ENCODE results near the gene GRM8. TPM values are rescaled to one million over a fixed set of nuclear protein-coding genes. Genes with fewer than 3 reads are reported as not detected.

The GRM8 gene
- total and polyA plus RNA-seq, 9 of the 15 experiments (the other 6 are each of a cell fraction or from before 2014, with no cell fraction given): 0.13 TPM; not detected in 7

- no peak for DNase-seq (ENCODE audit: extremely low read depth in 1 of 4, low spot score in 3 of 4)
- no peaks in the 10 kb centered on the region for H3K9me1 ChIP-seq (ENCODE audit: control insufficient read depth, insufficient read depth, low read length)
- H2AFZ ChIP-seq (ENCODE audit: low read depth, low read length): no peak overlapping the region
- H3K27ac ChIP-seq (ENCODE audit: extremely low read depth, low read depth, low read length): no peak overlapping the region
- no peaks in the 10 kb centered on the region for H3K27me3 ChIP-seq (ENCODE audit: control insufficient read depth in 2 of 2, insufficient read depth in 2 of 2, low read length in 2 of 2)
- BruUV-seq (replicated peaks): no TSS peak
- no peak overlapping the region for H3K4me2 ChIP-seq (ENCODE audit: insufficient read depth, low read length)
- H3K9ac ChIP-seq (ENCODE audit: insufficient read depth in 1 of 2, low read depth in 2 of 2, low read length in 2 of 2): no peak overlapping the region
- intact Hi-C loops (cut with micrococcal nuclease) (no loop called here), in situ Hi-C loops (cut with MboI) (no loop called here)
- no peak overlapping the region for H3K4me3 ChIP-seq
- no peak for FAIRE-seq
- no peaks in the 10 kb centered on the region for H3K4me1 ChIP-seq (replicated peaks in 1 of 2; ENCODE audit: control insufficient read depth in 2 of 2, insufficient read depth in 2 of 2, low read length in 2 of 2)
- 0% methylated on average over 3 of the region's 3 CpGs for WGBS (ENCODE audit: insufficient coverage, low coverage, missing lambda C conversion rate)
- no peak for ATAC-seq
- no peaks in the 10 kb centered on the region for H3K79me2 ChIP-seq (ENCODE audit: control insufficient read depth, insufficient read depth, low read length)
- POLR2A ChIA-PET: no interaction called here
- CTCF ChIA-PET (ENCODE audit: low intra/inter-chr PET ratio): no interaction called here
- H3K9me3 ChIP-seq (replicated peaks; ENCODE audit: control insufficient read depth, insufficient read depth, low read depth, low read length): peaks cover 3% of the 10 kb centered on the region; the same call in 1 of the 2 replicates
- no peaks in the 10 kb centered on the region for H3K36me3 ChIP-seq (ENCODE audit: control insufficient read depth, insufficient read depth, low read length)
- H4K20me1 ChIP-seq (replicated peaks; ENCODE audit: control insufficient read depth, insufficient read depth, low read length): no peaks in the 10 kb centered on the region
- TF ChIP-seq ZNF592 (IDR thresholded peaks at IDR 0.05) (no peak), MEF2A (IDR thresholded peaks at IDR 0.05; ENCODE audit: control insufficient read depth, low read depth, low read length) (no peak), MAX (CRISPR knock-in tag; IDR thresholded peaks at IDR 0.05) (no peak), SIRT6 (IDR thresholded peaks at IDR 0.05; ENCODE audit: low read depth, low read length) (no peak), MLX (CRISPR knock-in tag; conservative IDR thresholded peaks at IDR 0.05) (no peak), ZNF695 (CRISPR knock-in tag; IDR thresholded peaks at IDR 0.05) (no peak), SIN3B (IDR thresholded peaks at IDR 0.05; ENCODE audit: low read depth) (no peak), THRAP3 (IDR thresholded peaks at IDR 0.05; ENCODE audit: borderline replicate concordance) (no peak), TCF3 (CRISPR knock-in tag; IDR thresholded peaks at IDR 0.05) (no peak), SMC3 (conservative IDR thresholded peaks at IDR 0.05; ENCODE audit: insufficient read depth, low read depth, low read length) (no peak), ZNF280B (CRISPR knock-in tag; IDR thresholded peaks at IDR 0.05) (no peak)
These were observed 273.9 kb downstream of the GRM8 start for GRCh38 chr7:126978865-126979264.

All from K562 (cell line).